SK-N-SH (cell line): ENCODE data around the gene GABRB1. TPM values are rescaled to one million over a fixed set of nuclear protein-coding genes. Genes with fewer than 3 reads are reported as not detected.

Experiments
- CTCF ChIA-PET: fragments of 300-600, 350-600 bp; formaldehyde crosslinking; extraction: SDS; loops from one replicate; lab custom pipeline; 2021; lab: Yijun Ruan, JAX
- POLR2A ChIA-PET: fragments of 350-600 bp; sonication (Branson Sonifier 250); formaldehyde crosslinking; extraction: SDS; loops from one replicate; lab custom pipeline; 2020; ENCODE audit warnings: antibody characterized with exemption, inconsistent platforms; lab: Yijun Ruan, JAX
- DNase-seq: peaks from one replicate; pipeline ENCODE4 v3.0.0; 2012
- H2AFZ ChIP-seq: fragments of 200-600 bp; sonication (generic); 2 replicates; pipeline ENCODE4 v1.8.1; 2016; ENCODE audit warnings: antibody characterized with exemption, mild to moderate bottlenecking, low read depth
- H3F3A ChIP-seq: fragments of 200-600 bp; sonication (generic); replicated peaks from 2 replicates; pipeline ENCODE3; 2016; ENCODE audit warnings: antibody characterized with exemption, mild to moderate bottlenecking; ENCODE audit not compliant: insufficient read depth
- H3K27ac ChIP-seq, 2 experiments: fragments of 200-500 bp in 1 of 2; fragments of 200-600 bp in 1 of 2; sonication (Bioruptor generic) in 1 of 2; sonication (generic), shearing (Covaris generic) in 1 of 2; 2 replicates each; pipeline versions ENCODE4 v1.5.1 to v1.6.1; 2014 to 2016; ENCODE audit warnings: low read depth in 2 of 2, inconsistent platforms in 1 of 2, low read length in 1 of 2, mild to moderate bottlenecking in 1 of 2, mixed read lengths in 1 of 2
- H3K27me3 ChIP-seq: fragments of 200-600 bp; sonication (generic), shearing (Covaris generic); 2 replicates; pipeline ENCODE4 v1.6.1; 2016; ENCODE audit warnings: mixed run types; ENCODE audit not compliant: insufficient read depth
- H3K36me3 ChIP-seq, 2 experiments: fragments of 200-500 bp in 1 of 2; fragments of 200-600 bp in 1 of 2; sonication (Bioruptor generic) in 1 of 2; sonication (generic) in 1 of 2; replicated peaks in 1 of 2; 2 replicates each; pipeline versions ENCODE3 to v1.5.1; 2014 to 2016; ENCODE audit warnings: low read length in 1 of 2, mild to moderate bottlenecking in 1 of 2; ENCODE audit not compliant: insufficient read depth in 2 of 2, control insufficient read depth in 1 of 2
- H3K4me1 ChIP-seq, 2 experiments: fragments of 200-500 bp in 1 of 2; fragments of 200-600 bp in 1 of 2; sonication (Bioruptor generic) in 1 of 2; sonication (generic), shearing (Covaris generic) in 1 of 2; 2 replicates each; pipeline versions ENCODE4 v1.5.1 to v1.6.1; 2014 to 2016; ENCODE audit warnings: low read depth in 1 of 2, low read length in 1 of 2, mixed run types in 1 of 2; ENCODE audit not compliant: insufficient read depth in 2 of 2, control insufficient read depth in 1 of 2
- H3K4me2 ChIP-seq: fragments of 200-600 bp; sonication (generic), shearing (Covaris generic); 2 replicates; pipeline ENCODE4 v1.6.1; 2017; ENCODE audit warnings: mixed run types
- H3K4me3 ChIP-seq, 2 experiments: fragments of 200-500 bp in 1 of 2; fragments of 200-600 bp in 1 of 2; sonication (Bioruptor generic) in 1 of 2; sonication (generic), shearing (Covaris generic) in 1 of 2; 2 replicates each; pipeline versions ENCODE4 v1.5.1 to v1.8.1; 2014 to 2016; ENCODE audit warnings: low read depth in 2 of 2, inconsistent platforms in 1 of 2, low read length in 1 of 2, mild to moderate bottlenecking in 1 of 2, mixed read lengths in 1 of 2, moderate library complexity in 1 of 2
- H3K79me2 ChIP-seq: fragments of 200-600 bp; sonication (generic); 2 replicates; pipeline ENCODE4 v1.8.1; 2017; ENCODE audit warnings: mild to moderate bottlenecking; ENCODE audit not compliant: insufficient read depth
- H3K9ac ChIP-seq: fragments of 200-600 bp; sonication (generic); 2 replicates; pipeline ENCODE4 v1.6.1; 2017; ENCODE audit warnings: mixed run types
- H3K9me2 ChIP-seq: fragments of 200-600 bp; sonication (generic); 2 replicates; pipeline ENCODE4 v1.6.1; 2017; ENCODE audit warnings: mixed run types
- H3K9me3 ChIP-seq: fragments of 200-600 bp; sonication (generic); 2 replicates; pipeline ENCODE4 v1.6.1; 2017; ENCODE audit warnings: mixed run types, mild to moderate bottlenecking, moderate library complexity
- H4K20me1 ChIP-seq: fragments of 200-600 bp; sonication (generic); 2 replicates; pipeline ENCODE4 v1.6.1; 2017; ENCODE audit warnings: mild to moderate bottlenecking, mixed run types; ENCODE audit not compliant: insufficient read depth
- CTCF ChIP-seq: fragments of 200-600 bp; sonication (generic); IDR thresholded peaks from 2 replicates; pipeline ENCODE4 v1.6.1; 2017; ENCODE audit warnings: antibody characterized with exemption, mild to moderate bottlenecking, moderate library complexity
- ELF1 ChIP-seq: IDR thresholded peaks from 2 replicates; pipeline ENCODE4 v1.4.0; 2012
- EZH2phosphoT487 ChIP-seq: fragments of 200-600 bp; sonication (generic); IDR thresholded peaks from 2 replicates; pipeline ENCODE4 v1.6.1; 2017; ENCODE audit warnings: low read depth, mixed run types, mild to moderate bottlenecking, antibody characterized with exemption, moderate library complexity, borderline replicate concordance
- FOSL2 ChIP-seq: IDR thresholded peaks from 2 replicates; pipeline ENCODE4 v1.4.0; 2012; ENCODE audit warnings: low read depth, mild to moderate bottlenecking, moderate library complexity, borderline replicate concordance
- FOXJ3 ChIP-seq: sonication (generic); formaldehyde crosslinking; IDR thresholded peaks from 2 replicates; pipeline ENCODE4 v1.5.1; 2020; ENCODE audit warnings: mild to moderate bottlenecking, missing genetic modification reagents
- FOXM1 ChIP-seq: IDR thresholded peaks from 2 replicates; pipeline ENCODE4 v1.4.0; 2012; ENCODE audit warnings: low read depth, mild to moderate bottlenecking
- GABPA ChIP-seq: IDR thresholded peaks from 2 replicates; pipeline ENCODE4 v1.4.0; 2012; ENCODE audit warnings: low read depth, mild to moderate bottlenecking
- IRF3 ChIP-seq: fragments of 150-350 bp; IDR thresholded peaks from 2 replicates; pipeline ENCODE4 v1.6.1; 2016; ENCODE audit warnings: mild to moderate bottlenecking, low read depth, low read length
- JUND ChIP-seq: IDR thresholded peaks from 2 replicates; pipeline ENCODE4 v1.4.0; 2012
- MEF2A ChIP-seq: IDR thresholded peaks from 2 replicates; pipeline ENCODE4 v1.4.0; 2012; ENCODE audit warnings: low read depth, borderline replicate concordance
- POLR2AphosphoS5 ChIP-seq: IDR thresholded peaks from 2 replicates; pipeline ENCODE4 v1.6.1; 2012; ENCODE audit warnings: low read depth, low read length
- RAD21 ChIP-seq: IDR thresholded peaks from 2 replicates; pipeline ENCODE4 v1.6.1; 2012; ENCODE audit warnings: mild to moderate bottlenecking, low read length
- RFX5 ChIP-seq: IDR thresholded peaks from 2 replicates; pipeline ENCODE4 v1.6.1; 2012; ENCODE audit warnings: mild to moderate bottlenecking, improper control_type of control experiment, low read length
- TAF1 ChIP-seq: IDR thresholded peaks from 2 replicates; pipeline ENCODE4 v1.6.1; 2012; ENCODE audit warnings: low read depth, mild to moderate bottlenecking, low read length, moderate library complexity, borderline replicate concordance
- TCF12 ChIP-seq: IDR thresholded peaks from 2 replicates; pipeline ENCODE4 v1.4.0; 2012
- TEAD4 ChIP-seq: IDR thresholded peaks from 2 replicates; pipeline ENCODE4 v1.4.0; 2012; ENCODE audit warnings: mild to moderate bottlenecking, borderline replicate concordance; ENCODE audit not compliant: insufficient read depth
- USF1 ChIP-seq: IDR thresholded peaks from 2 replicates; pipeline ENCODE4 v1.4.0; 2012; ENCODE audit warnings: low read depth, borderline replicate concordance
- USF2 ChIP-seq: fragments of 150-350 bp; IDR thresholded peaks from 2 replicates; pipeline ENCODE4 v1.6.1; 2017; ENCODE audit warnings: antibody characterized with exemption, low read length, low read depth, borderline replicate concordance
- YY1 ChIP-seq: IDR thresholded peaks from 2 replicates; pipeline ENCODE4 v1.4.0; 2012; ENCODE audit warnings: low read depth, mild to moderate bottlenecking
- WGBS: methylation state at CpG from one replicate; pipeline ENCODE4 v1.1.6; 2017; ENCODE audit warnings: low lambda C conversion rate; 5-methylcytosine and 5-hydroxymethylcytosine counted together
- polyA plus RNA-seq, 3 experiments: library from polyadenylated mRNA; depleted of rRNA; stranded (reverse); fragments of >200 nt; gene quantifications; 2 replicates each; pipeline ENCODE4 v1.2.3, GENCODE V29; 2012

Gene GABRB1
- polyA plus RNA-seq, 1 of the 3 experiments (the other 2 are of a cell fraction), result not detected

- no peaks in the 10 kb centered on the region for H4K20me1 ChIP-seq
- CTCF ChIA-PET, result no interaction called here
- H3K27me3 ChIP-seq, result no peaks in the 10 kb centered on the region
- H3K4me2 ChIP-seq, result peak overlapping the region; percentile 7; the same call in 1 of the 2 replicates
- H3K4me3 ChIP-seq, result no peak overlapping the region
- H2AFZ ChIP-seq, result peak overlapping the region; percentile 63; the same call in 1 of the 2 replicates
- WGBS, result 18% methylated on average over 4 of the region's 4 CpGs
- peaks cover 0 to 8% of the 10 kb centered on the region in 2 experiments; a peak in 1 of 4 replicates for H3K4me1 ChIP-seq
- TF ChIP-seq RFX5 (no peak), FOXJ3 (CRISPR knock-in tag) (no peak)
- TF ChIP-seq, all 33 proteins: peak for 0
- Histone ChIP-seq H3K36me3 (no peaks in the 10 kb centered on the region), H3K9me2 (no peaks in the 10 kb centered on the region), H3K9ac (no peak overlapping the region), H3K9me3 (no peaks in the 10 kb centered on the region), H3K79me2 (no peaks in the 10 kb centered on the region), H3F3A (no peaks in the 10 kb centered on the region), H3K27ac (peak overlapping the region in 1 of 2 experiments; percentile 63; a peak in 1 of 4 replicates)
- POLR2A ChIA-PET, result no interaction called here
- DNase-seq, result no peak
These were observed 162.8 kb downstream of the GABRB1 start for GRCh38 chr4:47194036-47194737.

- Histone ChIP-seq H3K9me2 (no peaks in the 10 kb centered on the region), H3K4me1 (peaks cover 0 to 8% of the 10 kb centered on the region in 2 experiments; a peak in 1 of 4 replicates), H3K4me2 (no peak overlapping the region), H3K27ac (no peak overlapping the region), H3K36me3 (no peaks in the 10 kb centered on the region), H3K9me3 (no peaks in the 10 kb centered on the region), H3K4me3 (no peak overlapping the region), H3K27me3 (no peaks in the 10 kb centered on the region), H4K20me1 (no peaks in the 10 kb centered on the region), H2AFZ (no peak overlapping the region), H3K79me2 (no peaks in the 10 kb centered on the region), H3K9ac (no peak overlapping the region), H3F3A (no peaks in the 10 kb centered on the region)
- POLR2A ChIA-PET, result no interaction called here
- TF ChIP-seq TEAD4 (no peak), TCF12 (no peak), POLR2AphosphoS5 (no peak), FOSL2 (no peak), GABPA (no peak), TAF1 (no peak), IRF3 (no peak), EZH2phosphoT487 (no peak), RAD21 (no peak), JUND (no peak), CTCF (no peak), ELF1 (no peak), USF1 (no peak), FOXM1 (no peak), YY1 (no peak), USF2 (no peak), MEF2A (no peak)
- CTCF ChIA-PET, result no interaction called here
- no peak for DNase-seq
These were observed 164.3 kb downstream of the GABRB1 start for GRCh38 chr4:47195706-47196105.
